ENCODE measurements around the gene SH3BP1.

SH3BP1 gene

GRCh38 chr22:37659066-37659896, 19.8 kb downstream of the SH3BP1 start:
- DNase-seq, result peak; percentile 25 to 38

GRCh38 chr22:37659897-37660708, 20.6 kb downstream of the SH3BP1 start:
- no peak for DNase-seq

GRCh38 chr22:37660709-37661045, 21.2 kb downstream of the SH3BP1 start:
- DNase-seq, result no peak

GRCh38 chr22:37661160-37661924, 21.9 kb downstream of the SH3BP1 start:
- DNase-seq, result peak; percentile 25 to 56

- no peak for DNase-seq
These were observed 22.6 kb downstream of the SH3BP1 start for GRCh38 chr22:37662039-37662438.

- DNase-seq, result no peak
These were observed 24.2 kb downstream of the SH3BP1 start for GRCh38 chr22:37663521-37664140.

GRCh38 chr22:37664249-37665101, 25.0 kb downstream of the SH3BP1 start:
- DNase-seq, result no peak

- no peak for DNase-seq
These were observed 26.0 kb downstream of the SH3BP1 start for GRCh38 chr22:37665487-37665886.

- DNase-seq, result no peak
These were observed 30.1 kb downstream of the SH3BP1 start for GRCh38 chr22:37669586-37669985.

- peak in 1 of 2 donors; percentile 6 for DNase-seq
These were observed 32.9 kb downstream of the SH3BP1 start for GRCh38 chr22:37672206-37672919.

- DNase-seq, result no peak
These were observed 33.5 kb downstream of the SH3BP1 start for GRCh38 chr22:37672920-37673455.

- no peak for DNase-seq
These were observed 34.8 kb downstream of the SH3BP1 start for GRCh38 chr22:37674248-37674647.

GRCh38 chr22:37674951-37675929, 35.8 kb downstream of the SH3BP1 start, which contains the start of gene LGALS1:
LGALS1 (plus strand) TSS chr22:37675636; CDS start chr22:37675703, 67 bp downstream.
- peak; percentile 73 to 74 for DNase-seq

GRCh38 chr22:37675930-37676735, 36.7 kb downstream of the SH3BP1 start:
- peak; percentile 3 to 37 for DNase-seq

GRCh38 chr22:37676736-37677492, 37.4 kb downstream of the SH3BP1 start:
- DNase-seq, result peak; percentile 93 to 94

GRCh38 chr22:37677493-37677974, 38.1 kb downstream of the SH3BP1 start:
- DNase-seq, result no peak

GRCh38 chr22:37678372-37678771, 38.9 kb downstream of the SH3BP1 start:
- no peak for DNase-seq

GRCh38 chr22:37679670-37680069, 40.2 kb downstream of the SH3BP1 start:
- DNase-seq, result no peak
